ENCODE measurements around the gene NAP1L4.

Gene NAP1L4

DNA sequence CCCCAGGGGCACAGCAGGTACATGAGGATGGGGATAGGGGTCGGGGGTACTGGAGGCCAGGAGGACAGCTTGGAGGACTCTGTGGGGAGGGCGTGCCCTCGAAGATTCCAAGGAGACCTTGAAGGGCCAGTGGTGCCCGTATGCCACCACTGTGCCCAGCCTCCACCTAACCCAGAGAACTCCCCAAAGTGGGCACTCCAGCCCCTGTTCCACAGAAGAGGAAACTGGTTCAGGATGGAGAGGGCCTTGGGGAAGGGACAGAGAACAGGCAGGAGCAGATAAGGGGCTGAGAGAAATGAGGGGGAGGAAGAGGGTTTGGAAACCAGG is 60.7 kb downstream of the NAP1L4 start:
- no peak overlapping the region for H3K4me3 ChIP-seq (ENCODE audit: insufficient read depth, low read depth, low read length, poor library complexity, severe bottlenecking)
- no peak for DNase-seq
- H3K27me3 ChIP-seq (replicated peaks; ENCODE audit: control insufficient read depth, insufficient read depth, low read length, poor library complexity, severe bottlenecking): no peaks in the 10 kb centered on the region
- H3K4me1 ChIP-seq (ENCODE audit: control insufficient read depth, insufficient read depth, low read length, poor library complexity, severe bottlenecking): peaks cover 36% of the 10 kb centered on the region
- no peak overlapping the region for H3K27ac ChIP-seq (ENCODE audit: insufficient read depth, low read length, poor library complexity, severe bottlenecking)
- H3K9me3 ChIP-seq (ENCODE audit: control insufficient read depth, low read length): no peaks in the 10 kb centered on the region
- H3K36me3 ChIP-seq (ENCODE audit: control insufficient read depth, insufficient read depth, low read length): no peaks in the 10 kb centered on the region

DNA sequence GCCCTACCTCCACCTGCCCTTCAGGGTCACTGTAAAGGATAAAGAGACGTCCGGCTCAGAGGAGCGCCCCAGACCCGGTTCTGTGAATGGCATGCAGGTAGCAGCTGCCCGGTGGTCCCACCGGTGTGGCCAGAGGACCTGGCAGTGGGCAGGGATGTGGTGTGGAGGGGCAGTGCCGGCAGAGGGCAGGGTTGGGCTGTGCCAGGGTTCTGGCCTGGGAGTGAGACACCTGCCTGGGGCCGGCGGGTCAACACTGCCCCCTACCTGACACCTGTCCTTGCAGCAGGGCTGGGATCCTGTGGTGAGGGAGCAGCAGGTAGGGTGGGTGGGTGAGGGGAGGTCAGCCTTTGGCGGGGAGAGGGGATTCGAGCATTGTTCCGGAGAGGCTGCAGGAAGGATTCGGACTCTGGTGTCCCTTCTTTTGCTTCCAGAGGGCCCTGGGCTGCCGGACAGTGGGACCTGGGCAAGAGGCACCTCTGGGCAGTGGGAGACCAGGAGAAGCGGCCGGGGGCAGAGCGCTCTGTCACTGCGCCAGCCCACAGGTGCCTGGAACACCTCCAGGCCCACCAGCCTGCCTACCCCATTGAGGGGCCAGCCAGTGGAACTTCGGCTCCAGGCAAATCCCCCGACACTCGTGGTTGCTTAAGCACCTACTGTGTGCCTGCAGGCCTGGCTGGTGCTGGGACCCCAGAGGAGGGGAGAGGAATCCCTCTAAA is 61.3 kb downstream of the NAP1L4 start:
- Histone ChIP-seq H3K27me3 (replicated peaks; ENCODE audit: control insufficient read depth, insufficient read depth, low read length, poor library complexity, severe bottlenecking) (no peaks in the 10 kb centered on the region), H3K4me3 (ENCODE audit: insufficient read depth, low read depth, low read length, poor library complexity, severe bottlenecking) (peak overlapping the region; percentile 56), H3K27ac (ENCODE audit: insufficient read depth, low read length, poor library complexity, severe bottlenecking) (no peak overlapping the region), H3K9me3 (ENCODE audit: control insufficient read depth, low read length) (no peaks in the 10 kb centered on the region), H3K4me1 (ENCODE audit: control insufficient read depth, insufficient read depth, low read length, poor library complexity, severe bottlenecking) (peaks cover 36% of the 10 kb centered on the region), H3K36me3 (ENCODE audit: control insufficient read depth, insufficient read depth, low read length) (no peaks in the 10 kb centered on the region)
- no peak for DNase-seq

DNA sequence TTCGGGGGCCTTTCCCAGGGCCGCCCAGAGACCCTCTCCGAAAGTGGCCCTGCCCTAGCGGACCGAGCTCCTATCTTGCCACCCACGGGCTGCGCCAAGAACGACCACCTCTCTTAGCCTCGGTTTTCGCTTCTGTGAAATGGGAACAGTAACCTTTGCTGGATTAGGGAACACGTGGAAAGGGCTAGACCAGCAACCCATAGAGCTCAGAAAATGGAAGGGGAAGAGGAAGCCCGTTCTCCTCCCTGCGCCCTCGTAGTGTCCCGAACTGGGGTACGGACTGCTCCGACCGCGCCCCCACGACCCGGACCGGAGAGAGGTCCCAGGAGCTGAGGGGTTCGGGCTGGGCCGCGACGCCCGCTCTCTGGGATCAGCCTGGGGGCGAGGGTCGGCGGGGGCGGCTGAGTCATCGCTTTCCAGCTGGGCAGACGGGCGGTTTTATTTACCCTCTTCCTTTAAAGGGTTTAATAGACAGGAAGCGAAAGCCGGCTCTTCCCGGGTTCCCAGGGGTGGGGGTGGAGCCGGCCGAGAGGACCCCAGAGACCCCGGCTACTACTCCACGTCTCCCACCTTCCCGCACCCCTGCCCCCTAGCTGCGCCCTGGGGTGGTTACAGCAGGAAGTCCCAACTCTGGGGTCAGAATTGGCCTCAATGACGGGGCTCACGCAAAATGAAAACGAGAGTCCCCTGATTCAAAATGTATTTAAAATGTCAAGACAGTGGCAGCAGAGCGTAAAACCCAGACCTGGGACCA is 62.0 kb downstream of the NAP1L4 start:
- Histone ChIP-seq H3K36me3 (ENCODE audit: control insufficient read depth, insufficient read depth, low read length) (no peaks in the 10 kb centered on the region), H3K4me3 (ENCODE audit: insufficient read depth, low read depth, low read length, poor library complexity, severe bottlenecking) (peak overlapping the region; percentile 56), H3K27ac (ENCODE audit: insufficient read depth, low read length, poor library complexity, severe bottlenecking) (peak overlapping the region; percentile 15), H3K9me3 (ENCODE audit: control insufficient read depth, low read length) (no peaks in the 10 kb centered on the region), H3K27me3 (replicated peaks; ENCODE audit: control insufficient read depth, insufficient read depth, low read length, poor library complexity, severe bottlenecking) (no peaks in the 10 kb centered on the region), H3K4me1 (ENCODE audit: control insufficient read depth, insufficient read depth, low read length, poor library complexity, severe bottlenecking) (peaks cover 36% of the 10 kb centered on the region)
- no peak for DNase-seq

DNA sequence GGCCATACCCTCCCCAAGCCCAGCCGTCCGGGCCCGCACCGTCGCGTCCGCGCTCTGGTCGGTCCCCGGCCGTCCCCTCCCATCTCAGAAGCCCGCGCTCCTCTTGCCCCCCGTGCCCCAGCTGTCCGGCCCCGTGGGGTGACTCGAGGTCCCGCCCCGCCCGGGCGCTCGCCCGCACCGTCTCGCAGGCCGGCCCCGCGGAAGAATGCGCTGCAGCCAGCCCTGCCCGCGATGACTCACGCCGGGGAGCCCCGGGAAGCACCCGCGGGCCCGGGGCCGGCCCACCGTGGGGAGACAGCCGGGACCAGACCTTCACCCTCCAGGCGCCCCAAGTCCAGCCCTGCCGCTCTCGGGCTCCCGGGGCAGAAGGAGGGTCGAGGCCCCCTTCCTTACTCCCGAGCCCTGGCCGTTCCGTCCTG is 62.6 kb downstream of the NAP1L4 start:
- H3K27ac ChIP-seq (ENCODE audit: insufficient read depth, low read length, poor library complexity, severe bottlenecking): peak overlapping the region; percentile 15
- no peaks in the 10 kb centered on the region for H3K27me3 ChIP-seq (replicated peaks; ENCODE audit: control insufficient read depth, insufficient read depth, low read length, poor library complexity, severe bottlenecking)
- DNase-seq: peak; percentile 28 to 50 (median 28)
- no peaks in the 10 kb centered on the region for H3K36me3 ChIP-seq (ENCODE audit: control insufficient read depth, insufficient read depth, low read length)
- H3K4me3 ChIP-seq (ENCODE audit: insufficient read depth, low read depth, low read length, poor library complexity, severe bottlenecking): peak overlapping the region; percentile 56
- H3K4me1 ChIP-seq (ENCODE audit: control insufficient read depth, insufficient read depth, low read length, poor library complexity, severe bottlenecking): peaks cover 36% of the 10 kb centered on the region
- no peaks in the 10 kb centered on the region for H3K9me3 ChIP-seq (ENCODE audit: control insufficient read depth, low read length)

DNA sequence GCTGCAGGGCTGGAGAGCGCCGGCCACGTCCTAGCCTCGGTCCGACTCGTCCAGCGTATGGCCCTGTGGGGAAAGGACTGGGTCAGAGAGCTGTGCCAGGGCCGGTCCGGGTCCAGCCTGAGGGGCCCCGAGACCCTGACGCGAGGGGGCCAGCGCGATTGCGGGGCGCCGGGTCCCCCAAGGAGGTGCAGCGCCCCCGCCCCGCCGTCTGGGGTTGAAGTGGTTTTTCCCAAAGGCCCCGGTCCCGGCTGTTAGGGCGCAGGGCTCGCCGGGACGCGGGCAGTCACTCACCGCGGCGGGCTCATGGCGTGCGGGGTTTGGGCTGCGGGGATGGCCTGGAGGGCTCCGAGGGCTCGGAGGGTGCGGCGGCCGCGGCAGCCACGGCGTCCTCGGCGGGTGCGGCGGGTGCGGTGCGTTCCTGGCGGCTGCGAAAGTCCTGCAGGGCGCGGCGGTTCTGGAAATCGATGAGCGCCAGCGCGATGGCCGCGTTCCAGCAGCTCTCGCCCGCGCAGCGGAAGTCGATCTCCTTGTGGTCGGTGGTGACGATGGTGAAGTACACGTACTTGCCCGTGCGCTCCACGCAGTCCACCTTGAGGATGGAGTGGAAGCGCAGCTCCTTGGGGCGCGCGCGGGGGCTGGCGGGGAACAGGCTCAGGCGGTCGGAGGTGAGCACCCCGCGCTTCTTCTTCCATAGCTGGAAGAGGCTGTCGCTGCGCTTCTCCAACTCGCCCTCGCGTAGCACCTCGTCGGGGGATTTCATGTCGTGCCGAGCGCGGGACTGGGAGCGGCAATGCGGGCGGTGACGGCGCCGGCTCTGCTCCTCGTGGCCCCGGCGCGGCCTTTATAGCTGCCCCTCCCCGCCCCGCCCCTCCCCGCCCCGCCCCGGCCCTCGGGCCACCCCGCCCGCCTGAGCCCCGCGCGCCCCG is 63.3 kb downstream of the NAP1L4 start, which contains the start of gene PHLDA2:
Gene PHLDA2 (minus strand): TSS at position 816 of the 926 bp plus-strand sequence. CDS start 56 bp downstream, at position 760.
- Histone ChIP-seq H3K36me3 (ENCODE audit: control insufficient read depth, insufficient read depth, low read length) (no peaks in the 10 kb centered on the region), H3K4me1 (ENCODE audit: control insufficient read depth, insufficient read depth, low read length, poor library complexity, severe bottlenecking) (peaks cover 36% of the 10 kb centered on the region), H3K27me3 (replicated peaks; ENCODE audit: control insufficient read depth, insufficient read depth, low read length, poor library complexity, severe bottlenecking) (no peaks in the 10 kb centered on the region), H3K9me3 (ENCODE audit: control insufficient read depth, low read length) (no peaks in the 10 kb centered on the region), H3K4me3 (ENCODE audit: insufficient read depth, low read depth, low read length, poor library complexity, severe bottlenecking) (peak within 1 kb of the TSS; percentile 67), H3K27ac (ENCODE audit: insufficient read depth, low read length, poor library complexity, severe bottlenecking) (peak within 1 kb of the TSS; percentile 15)
- DNase-seq: peak; percentile 40 to 50 (median 46)

DNA sequence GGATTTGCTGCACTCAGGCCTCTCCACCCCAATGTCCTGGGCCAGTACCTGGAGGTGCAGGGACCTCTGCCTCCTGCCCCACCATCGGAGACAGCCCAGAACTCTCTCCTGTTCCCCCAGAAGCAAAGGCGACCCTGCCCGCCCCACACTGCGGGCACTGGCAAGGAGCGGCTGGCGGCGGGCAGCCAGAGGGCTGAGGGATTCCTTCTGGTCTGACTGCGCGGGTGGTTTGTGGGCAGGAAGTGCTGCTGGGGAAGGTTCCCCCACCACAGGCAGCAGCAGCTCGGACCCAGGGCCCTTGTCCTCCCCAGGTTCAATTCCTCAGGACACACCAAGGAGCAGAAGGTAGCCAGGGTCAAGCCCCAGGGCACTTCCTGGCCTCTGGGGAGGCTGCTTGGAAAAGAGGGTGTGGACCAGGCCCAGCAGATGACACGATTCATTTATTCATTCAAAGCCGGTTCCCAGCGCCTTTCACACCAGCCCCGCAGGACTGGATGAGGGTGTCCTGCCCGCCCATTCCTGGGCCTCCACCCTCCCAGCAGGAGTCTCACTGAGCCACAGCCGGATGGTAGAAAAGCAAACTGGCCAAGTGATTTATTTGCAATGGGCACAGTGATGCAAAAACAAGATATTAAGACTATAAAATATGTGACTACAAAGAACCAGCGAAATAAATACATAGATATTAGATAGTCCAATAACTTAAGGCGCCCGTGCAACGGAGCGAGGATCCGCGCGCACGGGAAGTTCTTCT is 64.1 kb downstream of the NAP1L4 start:
- Histone ChIP-seq H3K4me1 (ENCODE audit: control insufficient read depth, insufficient read depth, low read length, poor library complexity, severe bottlenecking) (peaks cover 30% of the 10 kb centered on the region), H3K27ac (ENCODE audit: insufficient read depth, low read length, poor library complexity, severe bottlenecking) (no peak overlapping the region), H3K36me3 (ENCODE audit: control insufficient read depth, insufficient read depth, low read length) (no peaks in the 10 kb centered on the region), H3K9me3 (ENCODE audit: control insufficient read depth, low read length) (no peaks in the 10 kb centered on the region), H3K27me3 (replicated peaks; ENCODE audit: control insufficient read depth, insufficient read depth, low read length, poor library complexity, severe bottlenecking) (no peaks in the 10 kb centered on the region), H3K4me3 (ENCODE audit: insufficient read depth, low read depth, low read length, poor library complexity, severe bottlenecking) (peak overlapping the region; percentile 67)
- no peak for DNase-seq

DNA sequence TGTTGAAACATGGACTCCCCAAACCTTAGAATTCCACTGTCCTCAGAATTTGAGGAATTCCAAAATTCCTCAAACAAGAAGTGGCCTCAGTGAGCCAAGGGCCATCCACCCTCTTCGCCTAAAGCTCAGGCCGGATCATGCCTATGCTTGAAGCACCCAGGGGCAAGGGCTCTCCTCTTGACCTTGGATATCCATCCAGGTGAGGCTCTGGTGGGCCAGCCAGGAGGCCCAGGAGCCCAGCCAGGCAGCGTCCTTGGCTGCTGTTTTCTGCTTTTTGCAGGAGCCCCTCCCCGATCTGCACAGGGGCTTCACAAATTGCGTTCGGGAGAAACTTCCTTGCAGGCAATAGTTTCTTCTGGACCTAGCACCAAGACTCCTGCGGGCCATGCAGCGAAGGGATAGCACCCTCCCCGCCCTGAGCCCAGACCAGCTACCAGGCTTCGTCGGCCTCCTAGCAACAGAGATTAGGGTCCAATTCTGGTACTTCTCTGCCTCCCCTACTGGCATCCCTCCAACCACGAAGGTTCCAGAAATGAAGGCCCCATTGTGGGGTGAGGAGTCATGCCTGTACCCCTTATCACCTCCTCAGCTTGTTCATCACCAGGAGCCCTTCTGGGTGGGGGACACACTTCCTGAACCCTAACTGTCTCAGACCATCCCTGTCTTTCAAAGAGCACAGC is 64.9 kb downstream of the NAP1L4 start:
- no peak overlapping the region for H3K27ac ChIP-seq (ENCODE audit: insufficient read depth, low read length, poor library complexity, severe bottlenecking)
- H3K36me3 ChIP-seq (ENCODE audit: control insufficient read depth, insufficient read depth, low read length): no peaks in the 10 kb centered on the region
- no peaks in the 10 kb centered on the region for H3K9me3 ChIP-seq (ENCODE audit: control insufficient read depth, low read length)
- no peak for DNase-seq
- H3K4me1 ChIP-seq (ENCODE audit: control insufficient read depth, insufficient read depth, low read length, poor library complexity, severe bottlenecking): peaks cover 27% of the 10 kb centered on the region
- no peak overlapping the region for H3K4me3 ChIP-seq (ENCODE audit: insufficient read depth, low read depth, low read length, poor library complexity, severe bottlenecking)
- no peaks in the 10 kb centered on the region for H3K27me3 ChIP-seq (replicated peaks; ENCODE audit: control insufficient read depth, insufficient read depth, low read length, poor library complexity, severe bottlenecking)

DNA sequence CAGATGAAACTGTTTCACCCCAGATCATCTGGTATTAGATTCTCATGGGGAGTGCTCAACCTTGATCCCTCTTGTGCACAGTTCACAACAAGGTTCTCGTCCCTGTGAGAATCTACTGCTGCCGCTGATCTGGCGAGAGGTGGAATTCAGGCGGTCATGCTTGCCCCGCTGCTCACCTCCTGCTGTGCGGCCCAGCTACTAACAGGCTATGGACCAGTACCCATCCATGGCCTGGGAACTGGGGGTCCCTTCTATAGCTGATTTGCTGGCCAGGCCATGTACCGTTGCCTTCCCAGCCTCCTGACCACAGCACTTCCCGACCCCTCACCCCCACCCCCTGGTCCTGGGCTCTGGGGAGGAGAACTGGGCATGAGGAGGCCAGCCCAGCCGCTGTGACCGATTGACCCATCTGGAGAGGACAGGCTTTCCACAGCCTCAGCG is 65.5 kb downstream of the NAP1L4 start:
- peaks cover 27% of the 10 kb centered on the region for H3K4me1 ChIP-seq (ENCODE audit: control insufficient read depth, insufficient read depth, low read length, poor library complexity, severe bottlenecking)
- DNase-seq: no peak
- H3K27ac ChIP-seq (ENCODE audit: insufficient read depth, low read length, poor library complexity, severe bottlenecking): no peak overlapping the region
- no peaks in the 10 kb centered on the region for H3K27me3 ChIP-seq (replicated peaks; ENCODE audit: control insufficient read depth, insufficient read depth, low read length, poor library complexity, severe bottlenecking)
- no peaks in the 10 kb centered on the region for H3K36me3 ChIP-seq (ENCODE audit: control insufficient read depth, insufficient read depth, low read length)
- H3K4me3 ChIP-seq (ENCODE audit: insufficient read depth, low read depth, low read length, poor library complexity, severe bottlenecking): no peak overlapping the region
- no peaks in the 10 kb centered on the region for H3K9me3 ChIP-seq (ENCODE audit: control insufficient read depth, low read length)

All from effector memory CD4-positive, alpha-beta T cell (primary cell).